HL-60 (cell line): ENCODE measurements around the gene PSAP.

Experiments
- GABPA ChIP-seq: IDR thresholded peaks from 2 replicates; pipeline ENCODE4 v1.6.1; 2012; ENCODE audit warnings: low read depth
- POLR2AphosphoS5 ChIP-seq: IDR thresholded peaks from 2 replicates; pipeline ENCODE4 v1.6.1; 2012; ENCODE audit warnings: low read depth
- REST ChIP-seq: IDR thresholded peaks from 2 replicates; pipeline ENCODE4 v1.6.1; 2012; ENCODE audit warnings: low read depth; ENCODE audit not compliant: insufficient replicate concordance
- SPI1 ChIP-seq: IDR thresholded peaks from 2 replicates; pipeline ENCODE4 v1.6.1; 2012; ENCODE audit warnings: low read depth, mild to moderate bottlenecking, borderline replicate concordance
- TF ChIP-seq, protein P1 (sequence below): IDR thresholded peaks from one replicate; pipeline ENCODE4 v1.5.1; 2011; ENCODE audit warnings: low read length, control low read depth, inconsistent platforms; ENCODE audit not compliant: insufficient read depth

- TF ChIP-seq, protein P1, sequence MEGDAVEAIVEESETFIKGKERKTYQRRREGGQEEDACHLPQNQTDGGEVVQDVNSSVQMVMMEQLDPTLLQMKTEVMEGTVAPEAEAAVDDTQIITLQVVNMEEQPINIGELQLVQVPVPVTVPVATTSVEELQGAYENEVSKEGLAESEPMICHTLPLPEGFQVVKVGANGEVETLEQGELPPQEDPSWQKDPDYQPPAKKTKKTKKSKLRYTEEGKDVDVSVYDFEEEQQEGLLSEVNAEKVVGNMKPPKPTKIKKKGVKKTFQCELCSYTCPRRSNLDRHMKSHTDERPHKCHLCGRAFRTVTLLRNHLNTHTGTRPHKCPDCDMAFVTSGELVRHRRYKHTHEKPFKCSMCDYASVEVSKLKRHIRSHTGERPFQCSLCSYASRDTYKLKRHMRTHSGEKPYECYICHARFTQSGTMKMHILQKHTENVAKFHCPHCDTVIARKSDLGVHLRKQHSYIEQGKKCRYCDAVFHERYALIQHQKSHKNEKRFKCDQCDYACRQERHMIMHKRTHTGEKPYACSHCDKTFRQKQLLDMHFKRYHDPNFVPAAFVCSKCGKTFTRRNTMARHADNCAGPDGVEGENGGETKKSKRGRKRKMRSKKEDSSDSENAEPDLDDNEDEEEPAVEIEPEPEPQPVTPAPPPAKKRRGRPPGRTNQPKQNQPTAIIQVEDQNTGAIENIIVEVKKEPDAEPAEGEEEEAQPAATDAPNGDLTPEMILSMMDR: no peak
- TF ChIP-seq POLR2AphosphoS5: no peak
- no peak for TF ChIP-seq REST
- TF ChIP-seq GABPA: no peak
- no peak for TF ChIP-seq SPI1
Measured at GRCh38 chr10:71829896-71830295, 21.2 kb downstream of the PSAP start.
